HG03469 (cell line): ENCODE data around the gene PCA3.
A peak's percentile ranks its signal among the peaks of the same experiment; 100 is the strongest.

Experiments used
- ATAC-seq: cut with Tn5 transposase; IDR thresholded peaks from one replicate; pipeline ENCODE4 v1.9.1; 2021; ENCODE audit warnings: mild to moderate bottlenecking, moderate library complexity, moderate number of reproducible peaks; ENCODE audit not compliant: unreplicated experiment

Gene PCA3

GRCh38 chr9:76756268-76756640 lies 8.0 kb upstream of the PCA3 start:
- no peak for ATAC-seq

GRCh38 chr9:76756941-76757673 lies 7.1 kb upstream of the PCA3 start:
- no peak for ATAC-seq

GRCh38 chr9:76758476-76758875 lies 5.8 kb upstream of the PCA3 start:
- no peak for ATAC-seq

GRCh38 chr9:76759732-76760131 lies 4.5 kb upstream of the PCA3 start:
- no peak for ATAC-seq

- no peak for ATAC-seq
Measured at GRCh38 chr9:76761448-76761847, 2.8 kb upstream of the PCA3 start.

GRCh38 chr9:76766126-76766525 lies 1.9 kb downstream of the PCA3 start:
- no peak for ATAC-seq

- no peak for ATAC-seq
Measured at GRCh38 chr9:76772686-76773445, 8.6 kb downstream of the PCA3 start.

GRCh38 chr9:76784881-76785280 lies 20.6 kb downstream of the PCA3 start:
- ATAC-seq: no peak

- no peak for ATAC-seq
Measured at GRCh38 chr9:76785501-76785900, 21.3 kb downstream of the PCA3 start.

- no peak for ATAC-seq
Measured at GRCh38 chr9:76787677-76788076, 23.4 kb downstream of the PCA3 start.

GRCh38 chr9:76789840-76790239 lies 25.6 kb downstream of the PCA3 start:
- ATAC-seq: no peak

- ATAC-seq: no peak
Measured at GRCh38 chr9:76793784-76794431, 29.7 kb downstream of the PCA3 start.

- no peak for ATAC-seq
Measured at GRCh38 chr9:76796296-76796695, 32.1 kb downstream of the PCA3 start.

GRCh38 chr9:76798527-76798926 lies 34.3 kb downstream of the PCA3 start:
- no peak for ATAC-seq

- ATAC-seq: no peak
Measured at GRCh38 chr9:76799473-76799872, 35.2 kb downstream of the PCA3 start.

GRCh38 chr9:76800901-76801300 lies 36.7 kb downstream of the PCA3 start:
- no peak for ATAC-seq

- ATAC-seq: no peak
Measured at GRCh38 chr9:76803083-76803482, 38.8 kb downstream of the PCA3 start.

GRCh38 chr9:76803762-76804161 lies 39.5 kb downstream of the PCA3 start:
- ATAC-seq: no peak

GRCh38 chr9:76808636-76809035 lies 44.4 kb downstream of the PCA3 start:
- ATAC-seq: no peak

- peak; percentile 86 for ATAC-seq
Measured at GRCh38 chr9:76810377-76810957, 46.2 kb downstream of the PCA3 start.

GRCh38 chr9:76812591-76812990 lies 48.4 kb downstream of the PCA3 start:
- no peak for ATAC-seq

- no peak for ATAC-seq
Measured at GRCh38 chr9:76817489-76817888, 53.3 kb downstream of the PCA3 start.
